Measurements from ENCODE around the gene TARM1. TPM values are rescaled to one million over a fixed set of nuclear protein-coding genes. Genes with fewer than 3 reads are reported as not detected.

Gene TARM1
- total RNA-seq, 1 donor from 2014 or later: not detected

GRCh38 chr19:54095136-54095858 is 14.1 kb upstream of the TARM1 start:
- TF ChIP-seq, protein P1, sequence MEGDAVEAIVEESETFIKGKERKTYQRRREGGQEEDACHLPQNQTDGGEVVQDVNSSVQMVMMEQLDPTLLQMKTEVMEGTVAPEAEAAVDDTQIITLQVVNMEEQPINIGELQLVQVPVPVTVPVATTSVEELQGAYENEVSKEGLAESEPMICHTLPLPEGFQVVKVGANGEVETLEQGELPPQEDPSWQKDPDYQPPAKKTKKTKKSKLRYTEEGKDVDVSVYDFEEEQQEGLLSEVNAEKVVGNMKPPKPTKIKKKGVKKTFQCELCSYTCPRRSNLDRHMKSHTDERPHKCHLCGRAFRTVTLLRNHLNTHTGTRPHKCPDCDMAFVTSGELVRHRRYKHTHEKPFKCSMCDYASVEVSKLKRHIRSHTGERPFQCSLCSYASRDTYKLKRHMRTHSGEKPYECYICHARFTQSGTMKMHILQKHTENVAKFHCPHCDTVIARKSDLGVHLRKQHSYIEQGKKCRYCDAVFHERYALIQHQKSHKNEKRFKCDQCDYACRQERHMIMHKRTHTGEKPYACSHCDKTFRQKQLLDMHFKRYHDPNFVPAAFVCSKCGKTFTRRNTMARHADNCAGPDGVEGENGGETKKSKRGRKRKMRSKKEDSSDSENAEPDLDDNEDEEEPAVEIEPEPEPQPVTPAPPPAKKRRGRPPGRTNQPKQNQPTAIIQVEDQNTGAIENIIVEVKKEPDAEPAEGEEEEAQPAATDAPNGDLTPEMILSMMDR (IDR thresholded peaks at IDR 0.05; ENCODE audit: partially characterized antibody, unreplicated experiment): no peak
- Mint-ChIP-seq H3K4me3 (ENCODE audit: unreplicated experiment) (no peak overlapping the region), H3K4me1 (ENCODE audit: low read depth, unreplicated experiment) (no peaks in the 10 kb centered on the region), H3K27ac (ENCODE audit: unreplicated experiment) (no peak overlapping the region), H3K27me3 (ENCODE audit: unreplicated experiment) (peaks cover 8% of the 10 kb centered on the region), H3K9me3 (ENCODE audit: unreplicated experiment) (peaks cover 1% of the 10 kb centered on the region), H3K36me3 (ENCODE audit: unreplicated experiment) (peaks cover 3% of the 10 kb centered on the region)
- DNase-seq: no peak

GRCh38 chr19:54094426-54095000 is 13.3 kb upstream of the TARM1 start:
- H3K9me3 Mint-ChIP-seq (ENCODE audit: unreplicated experiment): peaks cover 1% of the 10 kb centered on the region
- TF ChIP-seq, protein P1 (IDR thresholded peaks at IDR 0.05; ENCODE audit: partially characterized antibody, unreplicated experiment): no peak
- no peak for DNase-seq
- H3K27me3 Mint-ChIP-seq (ENCODE audit: unreplicated experiment): peaks cover 8% of the 10 kb centered on the region
- no peaks in the 10 kb centered on the region for H3K4me1 Mint-ChIP-seq (ENCODE audit: low read depth, unreplicated experiment)
- no peak overlapping the region for H3K27ac Mint-ChIP-seq (ENCODE audit: unreplicated experiment)
- peaks cover 3% of the 10 kb centered on the region for H3K36me3 Mint-ChIP-seq (ENCODE audit: unreplicated experiment)
- H3K4me3 Mint-ChIP-seq (ENCODE audit: unreplicated experiment): no peak overlapping the region

GRCh38 chr19:54084410-54084809 is 3.2 kb upstream of the TARM1 start:
- Mint-ChIP-seq H3K27ac (ENCODE audit: unreplicated experiment) (no peak overlapping the region), H3K4me3 (ENCODE audit: unreplicated experiment) (no peak overlapping the region), H3K27me3 (ENCODE audit: unreplicated experiment) (no peaks in the 10 kb centered on the region), H3K36me3 (ENCODE audit: unreplicated experiment) (no peaks in the 10 kb centered on the region), H3K4me1 (ENCODE audit: low read depth, unreplicated experiment) (no peaks in the 10 kb centered on the region), H3K9me3 (ENCODE audit: unreplicated experiment) (no peaks in the 10 kb centered on the region)
- no peak for DNase-seq
- TF ChIP-seq, protein P1 (IDR thresholded peaks at IDR 0.05; ENCODE audit: partially characterized antibody, unreplicated experiment): no peak

GRCh38 chr19:54077334-54077733 is 3.8 kb downstream of the TARM1 start:
- H3K36me3 Mint-ChIP-seq (ENCODE audit: unreplicated experiment): no peaks in the 10 kb centered on the region
- no peak for DNase-seq
- no peak overlapping the region for H3K4me3 Mint-ChIP-seq (ENCODE audit: unreplicated experiment)
- TF ChIP-seq, protein P1 (IDR thresholded peaks at IDR 0.05; ENCODE audit: partially characterized antibody, unreplicated experiment): no peak
- H3K9me3 Mint-ChIP-seq (ENCODE audit: unreplicated experiment): no peaks in the 10 kb centered on the region
- H3K27me3 Mint-ChIP-seq (ENCODE audit: unreplicated experiment): no peaks in the 10 kb centered on the region
- H3K27ac Mint-ChIP-seq (ENCODE audit: unreplicated experiment): no peak overlapping the region
- no peaks in the 10 kb centered on the region for H3K4me1 Mint-ChIP-seq (ENCODE audit: low read depth, unreplicated experiment)

- Mint-ChIP-seq H3K36me3 (ENCODE audit: unreplicated experiment) (no peaks in the 10 kb centered on the region), H3K4me3 (ENCODE audit: unreplicated experiment) (no peak overlapping the region), H3K27me3 (ENCODE audit: unreplicated experiment) (no peaks in the 10 kb centered on the region), H3K4me1 (ENCODE audit: low read depth, unreplicated experiment) (no peaks in the 10 kb centered on the region), H3K9me3 (ENCODE audit: unreplicated experiment) (no peaks in the 10 kb centered on the region), H3K27ac (ENCODE audit: unreplicated experiment) (no peak overlapping the region)
- TF ChIP-seq, protein P1 (IDR thresholded peaks at IDR 0.05; ENCODE audit: partially characterized antibody, unreplicated experiment): no peak
- DNase-seq: no peak
These were observed 6.3 kb downstream of the TARM1 start for GRCh38 chr19:54074851-54075250.

Measured in glutamatergic neuron (in vitro differentiated cells).